GM06990 (cell line): ENCODE measurements around the gene PHF11.

ENCODE experiments used
- DNase-seq: peaks from one replicate; pipeline ENCODE4 v3.0.0-alpha.2; 2011; ENCODE audit not compliant: insufficient read length; ENCODE audit errors: extremely low read depth
- H3K27me3 ChIP-seq: replicated peaks from 2 replicates; pipeline ENCODE4 v1.6.0; 2011; ENCODE audit warnings: low read length; ENCODE audit not compliant: control insufficient read depth, insufficient read depth
- H3K36me3 ChIP-seq: 2 replicates; pipeline ENCODE4 v1.5.1; 2011; ENCODE audit warnings: low read length; ENCODE audit not compliant: control insufficient read depth, insufficient read depth
- H3K4me3 ChIP-seq: replicated peaks from 2 replicates; pipeline ENCODE4 v1.5.1; 2011; ENCODE audit warnings: low read depth, mild to moderate bottlenecking, control low read depth, low read length
- CTCF ChIP-seq: IDR thresholded peaks from 2 replicates; pipeline ENCODE4 v1.5.1; 2011; ENCODE audit warnings: low read length, control low read depth, mild to moderate bottlenecking, inconsistent platforms; ENCODE audit not compliant: insufficient read depth, poor library complexity, severe bottlenecking

Gene PHF11

GRCh38 chr13:49521224-49521623 lies 25.5 kb downstream of the PHF11 start:
- H3K4me3 ChIP-seq = no peak overlapping the region
- no peak for TF ChIP-seq CTCF
- no peak for DNase-seq
- peaks cover 2% of the 10 kb centered on the region for H3K36me3 ChIP-seq
- H3K27me3 ChIP-seq = no peaks in the 10 kb centered on the region

- DNase-seq = no peak
- TF ChIP-seq CTCF = no peak
These were observed 29.2 kb downstream of the PHF11 start for GRCh38 chr13:49524740-49525501.

GRCh38 chr13:49527123-49527522 lies 31.4 kb downstream of the PHF11 start:
- Histone ChIP-seq H3K27me3 (no peaks in the 10 kb centered on the region), H3K36me3 (peaks cover 3% of the 10 kb centered on the region), H3K4me3 (no peak overlapping the region)
- no peak for TF ChIP-seq CTCF
- DNase-seq = no peak

More at GRCh38 chr13:49524740-49525501, 29.2 kb downstream of the PHF11 start:
- Histone ChIP-seq H3K4me3 (no peak overlapping the region), H3K36me3 (peaks cover 3% of the 10 kb centered on the region), H3K27me3 (no peaks in the 10 kb centered on the region)

- H3K36me3 ChIP-seq = peaks cover 3% of the 10 kb centered on the region
- no peak overlapping the region for H3K4me3 ChIP-seq
- no peak for DNase-seq
- no peak for TF ChIP-seq CTCF
- H3K27me3 ChIP-seq = no peaks in the 10 kb centered on the region
These were observed 32.4 kb downstream of the PHF11 start for GRCh38 chr13:49528161-49528560.

- peaks cover 3% of the 10 kb centered on the region for H3K36me3 ChIP-seq
- TF ChIP-seq CTCF = no peak
- H3K27me3 ChIP-seq = no peaks in the 10 kb centered on the region
- no peak overlapping the region for H3K4me3 ChIP-seq
- peak; percentile 47 for DNase-seq
These were observed 34.7 kb downstream of the PHF11 start for GRCh38 chr13:49530457-49530856.
